Chondrocyte (in vitro differentiated cells): ENCODE measurements around the gene MSANTD4. TPM values are rescaled to one million over a fixed set of nuclear protein-coding genes. Genes with fewer than 3 reads are reported as not detected.
"Not testable (repeated sequence)": the region's sequence is repeated elsewhere in the genome, so short reads cannot be mapped to it uniquely, and the experiment has no call there.

Experiments used
- DNase-seq: peaks from one replicate; pipeline ENCODE4 v3.0.0; 2021; ENCODE audit warnings: mixed read lengths, low spot score
- H3K27ac Mint-ChIP-seq: one replicate; pipeline ENCODE4 v1.8.0; 2021; ENCODE audit warnings: mild to moderate bottlenecking, moderate library complexity, mixed read lengths; ENCODE audit not compliant: unreplicated experiment
- H3K27me3 Mint-ChIP-seq: 2 replicates; pipeline ENCODE4 v1.8.0; 2021; ENCODE audit warnings: low read depth, mixed read lengths
- H3K36me3 Mint-ChIP-seq: 2 replicates; pipeline ENCODE4 v1.8.0; 2021; ENCODE audit warnings: low read depth, mixed read lengths
- H3K4me1 Mint-ChIP-seq: 2 replicates; pipeline ENCODE4 v1.8.0; 2021; ENCODE audit warnings: low read depth, mild to moderate bottlenecking, mixed read lengths
- H3K4me3 Mint-ChIP-seq: one replicate; pipeline ENCODE4 v1.8.0; 2021; ENCODE audit warnings: mild to moderate bottlenecking, moderate library complexity, mixed read lengths; ENCODE audit not compliant: unreplicated experiment
- H3K9me3 Mint-ChIP-seq: 2 replicates; pipeline ENCODE4 v1.8.0; 2021; ENCODE audit warnings: low read depth, mixed read lengths
- total RNA-seq: library from RNA; stranded (reverse); gene quantifications from 3 replicates; pipeline ENCODE4 v1.2.1, GENCODE V29; 2021
- TF ChIP-seq, protein P1 (sequence below): fragments of 200-600 bp; sonication (generic); IDR thresholded peaks from 2 replicates; pipeline ENCODE4 v1.5.0; 2021; ENCODE audit warnings: antibody characterized with exemption, mild to moderate bottlenecking, moderate library complexity

The MSANTD4 gene
- total RNA-seq, 1 donor from 2014 or later = 18.2 TPM

DNA sequence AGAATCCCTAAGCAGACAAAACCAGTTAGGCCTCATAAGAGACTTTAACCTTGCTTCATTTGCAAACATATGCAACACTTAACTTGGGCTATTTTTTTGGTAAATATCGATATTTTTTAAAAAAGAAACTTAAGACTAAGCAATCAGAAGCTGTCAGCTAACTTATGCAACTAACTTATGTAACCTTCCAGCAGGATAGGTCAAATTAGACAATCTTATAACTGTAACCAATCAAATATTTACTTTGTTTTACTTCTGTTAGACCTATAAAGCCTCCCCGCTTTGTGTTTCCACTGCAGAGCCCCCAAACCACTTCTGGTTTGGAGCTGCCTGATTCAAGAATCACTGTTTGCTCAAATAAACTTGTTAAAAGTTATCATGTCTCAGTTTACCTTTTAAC, 8.0 kb downstream of the MSANTD4 start:
- Mint-ChIP-seq H3K27ac (no peak overlapping the region), H3K4me3 (no peak overlapping the region), H3K27me3 (no peaks in the 10 kb centered on the region), H3K9me3 (no peaks in the 10 kb centered on the region), H3K4me1 (peaks cover 38% of the 10 kb centered on the region), H3K36me3 (peaks cover 20% of the 10 kb centered on the region)
- TF ChIP-seq, protein P1, sequence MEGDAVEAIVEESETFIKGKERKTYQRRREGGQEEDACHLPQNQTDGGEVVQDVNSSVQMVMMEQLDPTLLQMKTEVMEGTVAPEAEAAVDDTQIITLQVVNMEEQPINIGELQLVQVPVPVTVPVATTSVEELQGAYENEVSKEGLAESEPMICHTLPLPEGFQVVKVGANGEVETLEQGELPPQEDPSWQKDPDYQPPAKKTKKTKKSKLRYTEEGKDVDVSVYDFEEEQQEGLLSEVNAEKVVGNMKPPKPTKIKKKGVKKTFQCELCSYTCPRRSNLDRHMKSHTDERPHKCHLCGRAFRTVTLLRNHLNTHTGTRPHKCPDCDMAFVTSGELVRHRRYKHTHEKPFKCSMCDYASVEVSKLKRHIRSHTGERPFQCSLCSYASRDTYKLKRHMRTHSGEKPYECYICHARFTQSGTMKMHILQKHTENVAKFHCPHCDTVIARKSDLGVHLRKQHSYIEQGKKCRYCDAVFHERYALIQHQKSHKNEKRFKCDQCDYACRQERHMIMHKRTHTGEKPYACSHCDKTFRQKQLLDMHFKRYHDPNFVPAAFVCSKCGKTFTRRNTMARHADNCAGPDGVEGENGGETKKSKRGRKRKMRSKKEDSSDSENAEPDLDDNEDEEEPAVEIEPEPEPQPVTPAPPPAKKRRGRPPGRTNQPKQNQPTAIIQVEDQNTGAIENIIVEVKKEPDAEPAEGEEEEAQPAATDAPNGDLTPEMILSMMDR = no peak
- DNase-seq = no peak

DNA sequence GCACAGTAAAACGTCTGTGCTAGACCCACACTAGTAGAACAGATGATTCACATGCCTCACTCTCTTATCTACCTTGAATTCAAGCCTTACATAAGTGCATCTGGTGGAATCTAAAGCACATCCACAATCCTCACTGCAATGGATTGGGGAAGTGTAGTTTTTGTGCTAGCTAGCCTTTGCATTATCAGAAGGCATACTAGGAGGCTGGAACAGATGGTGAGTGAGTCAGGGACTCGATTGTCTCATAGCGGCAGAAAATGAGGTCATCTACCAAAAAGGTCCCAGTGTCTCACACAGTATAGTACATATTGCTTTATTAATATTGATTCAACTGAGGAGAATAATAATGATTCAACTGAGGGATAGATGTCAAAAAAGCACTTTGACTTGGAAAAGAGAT, 9.3 kb downstream of the MSANTD4 start:
- TF ChIP-seq, protein P1 = no peak
- peaks cover 30% of the 10 kb centered on the region for H3K4me1 Mint-ChIP-seq
- no peaks in the 10 kb centered on the region for H3K9me3 Mint-ChIP-seq

DNA sequence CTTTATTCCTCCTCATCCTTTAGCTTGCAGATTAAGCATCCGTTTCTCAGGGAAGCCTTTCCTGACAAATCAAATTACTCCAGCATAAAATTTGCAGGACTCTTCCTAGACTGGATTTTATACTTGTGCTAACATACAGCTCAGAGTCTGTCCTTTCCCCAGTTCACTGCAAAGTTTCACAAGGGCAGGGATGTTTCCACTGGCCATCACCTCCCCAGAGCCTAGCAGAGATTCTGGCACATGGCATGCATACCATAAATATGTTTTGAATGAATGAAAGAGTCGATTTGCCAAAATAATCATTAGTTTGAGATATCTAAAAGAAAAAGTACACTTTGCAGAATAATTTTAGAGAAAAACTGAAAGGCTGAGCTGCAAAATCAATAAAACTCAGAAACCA, 10.6 kb downstream of the MSANTD4 start:
- H3K27ac Mint-ChIP-seq = peak overlapping the region; percentile 33
- no peaks in the 10 kb centered on the region for H3K27me3 Mint-ChIP-seq
- TF ChIP-seq, protein P1 = no peak
- H3K36me3 Mint-ChIP-seq = peaks cover 39% of the 10 kb centered on the region
- no peaks in the 10 kb centered on the region for H3K9me3 Mint-ChIP-seq
- no peak overlapping the region for H3K4me3 Mint-ChIP-seq
- peaks cover 27% of the 10 kb centered on the region for H3K4me1 Mint-ChIP-seq
- DNase-seq = no peak

More for the DNA sequence above, 9.3 kb downstream of the MSANTD4 start:
- DNase-seq = no peak
- peak overlapping the region; percentile 19 for H3K27ac Mint-ChIP-seq
- H3K27me3 Mint-ChIP-seq = no peaks in the 10 kb centered on the region
- no peak overlapping the region for H3K4me3 Mint-ChIP-seq
- peaks cover 28% of the 10 kb centered on the region for H3K36me3 Mint-ChIP-seq

DNA sequence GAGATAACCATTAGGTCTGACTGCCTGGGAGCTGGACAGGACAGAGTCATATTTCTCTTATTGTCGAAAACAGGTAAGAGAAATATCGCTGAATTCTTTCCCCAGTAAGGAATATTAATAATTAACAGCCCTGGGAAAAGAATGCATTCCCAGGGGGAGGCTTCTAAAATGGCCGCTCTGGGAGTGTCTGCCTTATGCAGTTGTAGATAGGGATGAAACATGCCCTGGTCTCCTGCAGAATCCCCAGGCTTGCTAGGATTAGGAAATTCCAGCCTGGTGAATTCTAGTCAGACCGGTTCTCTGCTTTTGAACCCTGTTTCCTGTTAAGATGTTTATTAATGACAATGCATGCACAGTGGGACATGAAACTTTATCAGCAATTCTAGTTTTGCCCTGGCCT, 18.9 kb downstream of the MSANTD4 start:
- peaks cover 12% of the 10 kb centered on the region for H3K9me3 Mint-ChIP-seq
- not testable (repeated sequence) for DNase-seq, H3K27ac Mint-ChIP-seq, H3K4me1 Mint-ChIP-seq, H3K27me3 Mint-ChIP-seq, H3K4me3 Mint-ChIP-seq
- H3K36me3 Mint-ChIP-seq = peaks cover 34% of the 10 kb centered on the region

DNA sequence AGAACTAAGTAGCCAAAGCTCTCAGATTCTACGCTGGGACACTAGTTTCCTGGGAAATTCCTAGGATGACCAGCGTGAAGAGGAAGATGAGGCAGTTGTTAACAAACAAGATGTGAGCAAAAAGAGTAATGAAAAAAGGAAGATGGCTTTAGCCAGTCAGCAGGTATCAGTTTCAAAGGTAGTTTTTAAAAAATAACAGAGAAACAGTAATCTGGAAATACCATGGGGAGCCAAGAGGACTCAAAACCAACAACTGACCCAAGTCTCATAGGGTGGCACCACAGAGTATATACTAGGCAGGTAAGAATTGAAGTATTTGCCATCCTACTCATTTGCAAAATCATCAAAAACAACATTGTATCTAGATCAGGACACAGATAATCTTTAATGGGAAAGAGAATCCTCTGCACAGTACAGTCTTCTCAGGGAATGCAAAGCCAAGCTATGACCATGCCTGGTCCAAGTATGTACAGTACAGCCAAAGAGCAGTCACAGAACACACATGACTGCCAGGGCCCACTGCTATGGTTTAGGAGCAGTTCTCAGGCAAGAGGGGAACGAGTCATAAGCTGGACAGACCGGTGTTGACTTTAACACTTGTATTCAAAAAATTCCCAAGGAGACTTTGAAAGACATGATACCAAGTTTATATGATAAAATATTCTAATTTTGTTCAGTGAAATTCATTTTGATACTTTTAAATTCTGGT, 20.6 kb downstream of the MSANTD4 start:
- Mint-ChIP-seq H3K27ac (no peak overlapping the region), H3K27me3 (no peaks in the 10 kb centered on the region), H3K4me3 (no peak overlapping the region), H3K9me3 (peaks cover 12% of the 10 kb centered on the region), H3K4me1 (no peaks in the 10 kb centered on the region), H3K36me3 (peaks cover 21% of the 10 kb centered on the region)
- no peak for DNase-seq
- TF ChIP-seq, protein P1 = no peak

DNA sequence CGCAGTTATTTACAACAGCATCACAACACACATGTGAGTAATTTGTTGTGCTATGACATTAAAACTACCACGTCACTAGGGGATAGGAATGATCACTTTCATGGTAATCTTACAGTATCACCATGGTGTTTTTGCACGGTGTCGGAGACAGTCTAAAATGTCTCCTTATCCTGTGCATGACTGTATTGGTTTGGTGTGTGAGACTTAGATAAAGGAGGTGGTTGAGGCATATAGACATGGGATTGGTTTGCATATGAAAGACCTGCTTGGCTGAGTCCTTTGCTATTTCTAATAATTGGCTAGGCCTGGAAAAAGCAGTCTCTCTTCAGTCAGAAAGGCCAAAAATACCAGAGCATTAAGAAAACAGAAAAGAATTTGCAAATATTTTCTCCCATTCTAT, 30.2 kb downstream of the MSANTD4 start:
- no peaks in the 10 kb centered on the region for H3K4me1 Mint-ChIP-seq
- TF ChIP-seq, protein P1 = no peak
- no peak overlapping the region for H3K27ac Mint-ChIP-seq
- H3K9me3 Mint-ChIP-seq = peaks cover 14% of the 10 kb centered on the region
- H3K4me3 Mint-ChIP-seq = no peak overlapping the region
- no peaks in the 10 kb centered on the region for H3K27me3 Mint-ChIP-seq
- H3K36me3 Mint-ChIP-seq = peaks cover 5% of the 10 kb centered on the region
- no peak for DNase-seq
